Breast epithelium (tissue), 4 donors: ENCODE measurements around the gene ZSWIM4. TPM values are rescaled to one million over a fixed set of nuclear protein-coding genes. Genes with fewer than 3 reads are reported as not detected.

Experiments used
- DNase-seq, 2 donors: peaks; one replicate each; pipeline ENCODE4 v3.0.0-alpha.2; 2019; ENCODE audit warnings: low spot score in 2 of 2
- H3K27ac ChIP-seq, 2 donors: fragments of 200-600 bp; sonication (generic) in 1 of 2; one replicate each; pipeline ENCODE4 v1.5.1; 2016 to 2019; ENCODE audit warnings: mild to moderate bottlenecking in 1 of 2
- H3K27me3 ChIP-seq, 2 donors: fragments of 200-600 bp; sonication (generic) in 1 of 2; one replicate each; pipeline versions ENCODE4 v1.5.1 to v1.6.0; 2017 to 2019; ENCODE audit warnings: control low read depth in 1 of 2, mild to moderate bottlenecking in 1 of 2
- H3K36me3 ChIP-seq: fragments of 200-600 bp; one replicate; pipeline ENCODE4 v1.5.1; 2019
- H3K4me1 ChIP-seq, 2 donors: fragments of 200-600 bp; sonication (generic); one replicate each; pipeline ENCODE4 v1.5.1; 2016 to 2019; ENCODE audit warnings: control low read depth in 1 of 2
- H3K4me3 ChIP-seq, 3 donors: fragments of 200-600 bp; sonication (generic); 1 replicate in 2 of 3; 2 replicates in 1 of 3; pipeline ENCODE4 v1.5.1; 2016 to 2019; ENCODE audit warnings: mild to moderate bottlenecking in 3 of 3, moderate library complexity in 2 of 3
- H3K9me3 ChIP-seq, 2 donors: fragments of 200-600 bp; sonication (generic) in 1 of 2; one replicate each; pipeline ENCODE4 v1.5.1; 2016 to 2019; ENCODE audit warnings: control low read depth in 1 of 2
- POLR2A ChIP-seq: fragments of 450-650 bp; IDR thresholded peaks from one replicate; pipeline ENCODE4 v1.6.1; 2016; ENCODE audit warnings: antibody characterized with exemption, mild to moderate bottlenecking, moderate library complexity
- POLR2AphosphoS5 ChIP-seq, 3 donors: sonication (generic); formaldehyde crosslinking; IDR thresholded peaks; one replicate each; pipeline ENCODE4 v1.6.1; 2017; ENCODE audit warnings: antibody characterized with exemption in 3 of 3
- intact Hi-C: fragments of 100-400 bp; cut with DNase I; formaldehyde crosslinking; loops from one replicate; pipeline ENCODE4 v1.15.1; 2023; ENCODE audit warnings: low total_unique reads
- total RNA-seq, 3 donors: library from RNA; depleted of rRNA; stranded (reverse); fragments of >200 nt; gene quantifications; one replicate each; pipeline ENCODE4 v1.1.0, GENCODE V29; 2016
- TF ChIP-seq, protein P1 (sequence below), 3 donors: fragments of 450-650 bp; IDR thresholded peaks; one replicate each; pipeline ENCODE4 v1.5.1; 2016 to 2017; ENCODE audit warnings: antibody characterized with exemption in 3 of 3, mild to moderate bottlenecking in 3 of 3, moderate library complexity in 3 of 3

Gene ZSWIM4
- total RNA-seq, 3 donors from 2014 or later, result 1.1 to 8.5 (median 6.9) TPM

DNA sequence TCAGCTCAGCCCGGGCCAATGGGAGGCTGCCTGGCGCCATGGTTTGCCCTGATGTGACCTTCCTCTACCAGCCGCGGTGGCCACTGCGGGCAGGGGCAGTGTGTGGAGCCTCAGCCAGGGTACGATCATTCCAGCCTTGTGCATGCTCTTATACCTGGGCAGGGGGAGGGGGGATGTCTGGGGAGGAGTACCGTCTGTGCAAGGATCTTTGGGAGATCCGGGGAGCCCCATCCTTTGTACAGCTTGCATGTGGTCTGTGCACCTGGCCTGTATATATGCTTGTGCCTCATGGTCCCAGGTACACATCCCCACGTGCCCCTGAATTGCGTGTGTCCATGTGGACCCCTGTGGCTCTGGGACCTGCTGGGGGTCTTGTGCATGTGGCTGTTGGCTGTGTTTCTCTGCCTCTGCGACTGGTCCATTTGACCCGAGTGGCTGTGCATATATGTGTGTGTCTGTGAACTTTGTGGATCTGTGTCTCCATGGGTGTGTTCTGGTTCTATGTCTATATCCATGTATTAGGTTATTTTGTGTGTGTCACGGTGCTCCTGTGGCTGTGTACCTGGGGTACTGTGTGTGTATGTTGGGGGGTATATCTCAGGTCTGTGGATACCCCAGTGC is 68.9 kb downstream of the ZSWIM4 start:
- H3K27ac ChIP-seq, result peak overlapping the region; percentile 5 to 76
- no peaks in the 10 kb centered on the region for H3K9me3 ChIP-seq
- H3K27me3 ChIP-seq, result no peaks in the 10 kb centered on the region
- peaks cover 2 to 3% of the 10 kb centered on the region in 2 donors for H3K4me1 ChIP-seq
- intact Hi-C loops, result loop anchor here (1.0 kb wide), 1 partner anchor 69 kb away; the partner anchor contains the start of gene ZSWIM4
- DNase-seq, result no peak
- no peak for TF ChIP-seq POLR2AphosphoS5 (IDR thresholded peaks at IDR 0.05)
- H3K4me3 ChIP-seq, result peak overlapping the region in 1 of 3 donors; percentile 75
- no peaks in the 10 kb centered on the region for H3K36me3 ChIP-seq

DNA sequence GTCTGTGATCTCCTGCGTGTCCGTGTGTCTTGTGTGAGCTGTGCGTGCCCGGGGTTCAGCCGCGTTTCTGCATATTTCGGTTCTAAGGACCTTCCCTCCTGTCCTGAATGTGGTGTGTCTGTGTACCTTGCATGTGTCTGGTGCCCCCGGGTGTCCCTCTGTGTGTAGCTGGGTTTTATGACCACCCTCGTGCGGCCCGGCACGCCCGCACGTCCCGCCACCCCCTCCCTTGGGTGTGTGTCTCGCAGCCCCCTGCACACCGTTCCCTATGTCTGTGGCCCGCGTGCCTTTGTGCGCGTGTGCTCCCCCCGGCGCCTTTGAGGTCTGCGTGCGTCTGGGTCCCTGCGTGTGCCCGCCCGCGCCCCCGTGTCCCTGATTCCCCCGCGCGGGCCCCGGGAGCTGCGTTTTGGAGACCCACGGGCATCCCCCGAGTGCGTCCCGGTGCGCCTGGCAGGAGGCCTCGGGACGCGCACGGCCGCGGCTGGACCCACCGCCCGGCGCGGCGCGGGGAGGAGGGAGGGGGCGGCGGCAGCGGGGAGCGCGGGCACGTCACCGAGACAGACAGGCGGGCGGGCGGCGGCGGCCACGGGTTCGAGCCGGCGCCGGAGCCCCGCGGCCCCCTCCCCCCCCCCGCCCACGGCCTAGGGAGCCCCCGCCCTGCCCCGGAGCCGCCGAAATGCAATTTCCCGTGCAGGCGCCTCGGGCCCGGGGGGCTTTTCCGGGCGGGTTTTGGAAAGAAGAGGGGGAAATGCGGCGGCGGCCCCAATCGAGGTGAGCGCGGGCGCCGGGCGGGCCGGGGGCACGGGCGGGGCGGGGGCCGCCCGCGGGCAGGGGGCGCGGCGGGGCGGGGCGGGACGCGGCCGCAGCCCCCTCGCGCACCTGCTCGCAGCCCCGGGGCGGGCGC is 69.7 kb downstream of the ZSWIM4 start:
- H3K4me1 ChIP-seq, result peaks cover 2 to 3% of the 10 kb centered on the region in 2 donors
- H3K36me3 ChIP-seq, result no peaks in the 10 kb centered on the region
- H3K9me3 ChIP-seq, result no peaks in the 10 kb centered on the region
- TF ChIP-seq POLR2A (no peak), POLR2AphosphoS5 (IDR thresholded peaks at IDR 0.05) (no peak)
- TF ChIP-seq, protein P1, sequence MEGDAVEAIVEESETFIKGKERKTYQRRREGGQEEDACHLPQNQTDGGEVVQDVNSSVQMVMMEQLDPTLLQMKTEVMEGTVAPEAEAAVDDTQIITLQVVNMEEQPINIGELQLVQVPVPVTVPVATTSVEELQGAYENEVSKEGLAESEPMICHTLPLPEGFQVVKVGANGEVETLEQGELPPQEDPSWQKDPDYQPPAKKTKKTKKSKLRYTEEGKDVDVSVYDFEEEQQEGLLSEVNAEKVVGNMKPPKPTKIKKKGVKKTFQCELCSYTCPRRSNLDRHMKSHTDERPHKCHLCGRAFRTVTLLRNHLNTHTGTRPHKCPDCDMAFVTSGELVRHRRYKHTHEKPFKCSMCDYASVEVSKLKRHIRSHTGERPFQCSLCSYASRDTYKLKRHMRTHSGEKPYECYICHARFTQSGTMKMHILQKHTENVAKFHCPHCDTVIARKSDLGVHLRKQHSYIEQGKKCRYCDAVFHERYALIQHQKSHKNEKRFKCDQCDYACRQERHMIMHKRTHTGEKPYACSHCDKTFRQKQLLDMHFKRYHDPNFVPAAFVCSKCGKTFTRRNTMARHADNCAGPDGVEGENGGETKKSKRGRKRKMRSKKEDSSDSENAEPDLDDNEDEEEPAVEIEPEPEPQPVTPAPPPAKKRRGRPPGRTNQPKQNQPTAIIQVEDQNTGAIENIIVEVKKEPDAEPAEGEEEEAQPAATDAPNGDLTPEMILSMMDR (IDR thresholded peaks at IDR 0.05), result no peak
- H3K27me3 ChIP-seq, result no peaks in the 10 kb centered on the region
- H3K27ac ChIP-seq, result peak overlapping the region; percentile 76 to 78
- no peak for DNase-seq
- intact Hi-C loops, result loop anchor here (1.0 kb wide), 1 partner anchor 70 kb away; the partner anchor contains the start of gene ZSWIM4
- peak overlapping the region; percentile 53 to 97 (median 75) for H3K4me3 ChIP-seq

DNA sequence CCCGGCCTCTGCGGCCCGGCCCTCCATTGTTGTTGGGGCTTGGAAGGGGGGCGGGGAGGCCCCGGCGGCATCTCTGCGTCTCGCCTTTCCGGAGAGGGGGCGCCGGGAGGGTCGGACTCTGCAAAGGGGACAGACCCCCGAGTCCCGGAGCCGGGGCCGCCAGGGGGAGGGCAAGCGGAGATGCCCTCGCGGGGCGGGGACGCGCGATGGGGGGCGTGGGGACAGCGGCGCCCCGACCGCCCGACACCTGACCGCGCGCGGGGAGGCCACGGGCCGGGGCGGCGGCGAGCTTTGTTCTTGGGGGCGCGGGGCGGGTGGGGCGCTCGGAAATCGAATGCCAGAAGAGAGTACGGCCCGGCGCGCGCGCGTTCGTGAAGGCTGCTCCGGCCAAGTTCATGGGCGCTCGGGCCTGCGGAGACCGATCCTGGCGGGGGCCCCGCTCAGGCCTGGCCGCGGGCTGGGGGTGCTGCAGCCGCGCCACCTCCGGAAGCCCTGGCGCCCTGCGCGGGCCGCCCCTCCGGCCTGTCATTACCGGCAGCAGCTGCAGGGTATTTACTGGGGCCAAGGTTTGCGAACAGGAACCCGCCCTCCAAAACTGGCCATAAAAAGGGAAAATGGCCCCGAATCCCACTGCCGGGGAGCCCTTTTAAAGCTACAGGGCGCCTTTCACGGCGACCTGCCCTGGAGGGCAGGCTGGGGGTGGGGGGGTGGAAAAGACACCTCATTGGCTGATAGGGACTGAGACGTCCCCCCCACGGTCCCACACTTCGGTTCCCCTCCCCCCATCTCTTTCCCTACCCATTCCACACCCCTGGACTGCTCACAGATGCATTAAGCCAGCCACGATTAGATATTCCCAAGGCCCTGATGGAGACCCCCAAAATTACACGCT is 70.6 kb downstream of the ZSWIM4 start:
- no peak for DNase-seq
- H3K4me1 ChIP-seq, result peaks cover 2 to 3% of the 10 kb centered on the region in 2 donors
- no peaks in the 10 kb centered on the region for H3K27me3 ChIP-seq
- peak overlapping the region; percentile 75 to 80 for H3K27ac ChIP-seq
- H3K4me3 ChIP-seq, result peak overlapping the region; percentile 53 to 97 (median 75)
- intact Hi-C loops, result no loop called here
- no peaks in the 10 kb centered on the region for H3K36me3 ChIP-seq
- TF ChIP-seq, protein P1 (IDR thresholded peaks at IDR 0.05), result no peak
- no peak for TF ChIP-seq POLR2A
- TF ChIP-seq POLR2AphosphoS5 (IDR thresholded peaks at IDR 0.05), result no peak
- H3K9me3 ChIP-seq, result no peaks in the 10 kb centered on the region

DNA sequence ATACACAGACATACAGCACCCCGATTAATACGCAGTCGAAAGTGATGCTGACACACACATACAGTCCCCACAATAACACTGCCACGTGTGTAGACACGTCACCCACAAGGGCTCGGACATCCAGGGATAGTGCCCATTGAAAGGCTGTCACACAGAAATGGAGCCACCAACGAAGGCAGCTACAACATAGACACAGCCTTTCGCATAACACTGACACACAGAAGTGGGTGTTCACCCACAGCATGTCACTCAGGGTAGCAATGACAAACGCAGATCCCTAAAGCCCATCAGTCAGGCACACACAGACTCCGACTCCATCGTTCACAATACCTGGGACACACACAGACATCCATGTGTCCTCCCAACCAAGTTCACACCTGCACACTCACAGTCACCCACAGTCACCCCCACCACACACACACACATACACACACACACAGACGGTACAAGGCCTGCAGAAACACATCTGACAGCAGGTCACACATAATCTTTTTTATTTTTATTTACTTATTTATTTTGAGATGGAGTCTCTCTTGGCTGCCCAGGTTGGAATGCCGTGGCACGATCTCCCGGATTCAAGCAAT is 71.3 kb downstream of the ZSWIM4 start:
- peak overlapping the region in 1 of 2 donors; percentile 75 for H3K27ac ChIP-seq
- H3K9me3 ChIP-seq, result no peaks in the 10 kb centered on the region
- H3K36me3 ChIP-seq, result no peaks in the 10 kb centered on the region
- no peaks in the 10 kb centered on the region for H3K27me3 ChIP-seq
- no peak for DNase-seq
- intact Hi-C loops, result no loop called here
- no peak for TF ChIP-seq POLR2A
- TF ChIP-seq, protein P1 (IDR thresholded peaks at IDR 0.05), result no peak
- TF ChIP-seq POLR2AphosphoS5 (IDR thresholded peaks at IDR 0.05), result no peak
- peak overlapping the region; percentile 53 to 97 (median 75) for H3K4me3 ChIP-seq
- peaks cover 2 to 3% of the 10 kb centered on the region in 2 donors for H3K4me1 ChIP-seq

DNA sequence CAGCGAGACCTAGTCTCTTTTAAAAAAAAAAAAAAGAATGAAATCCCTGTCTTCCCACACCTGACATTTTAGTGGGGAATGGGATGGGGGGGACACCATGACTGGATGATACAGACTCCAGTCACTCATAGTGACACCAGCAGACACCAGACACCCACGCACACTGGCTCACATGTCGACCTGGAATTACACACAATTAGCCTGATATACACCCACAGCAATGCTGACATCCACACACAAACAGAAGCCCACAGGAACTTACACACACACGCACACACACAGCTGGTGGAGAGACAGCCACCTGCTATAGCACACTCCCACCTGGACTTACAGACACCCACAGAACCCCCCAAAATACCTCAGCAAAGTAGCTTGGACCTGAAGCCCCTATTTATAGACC is 73.4 kb downstream of the ZSWIM4 start:
- TF ChIP-seq, protein P1 (IDR thresholded peaks at IDR 0.05), result no peak
- DNase-seq, result no peak
- intact Hi-C loops, result no loop called here

More for the DNA sequence above, 73.4 kb downstream of the ZSWIM4 start:
- H3K4me3 ChIP-seq, result no peak overlapping the region
- no peaks in the 10 kb centered on the region for H3K36me3 ChIP-seq
- H3K9me3 ChIP-seq, result no peaks in the 10 kb centered on the region
- no peak overlapping the region for H3K27ac ChIP-seq
- H3K4me1 ChIP-seq, result peaks cover under 1 to 2% of the 10 kb centered on the region in 2 donors
- H3K27me3 ChIP-seq, result no peaks in the 10 kb centered on the region
